Activated CD4-positive, alpha-beta T cell treated with anti-CD3 and anti-CD28 coated beads, Interleukin-2, amount 50 U/mL, for 16 hours (primary cell): ENCODE measurements around the gene STK39.
A peak's percentile ranks its signal among the peaks of the same experiment; 100 is the strongest.

Experiments used
- DNase-seq: peaks from one replicate; pipeline ENCODE4 v3.0.0-alpha.2; 2020

The STK39 gene

DNA sequence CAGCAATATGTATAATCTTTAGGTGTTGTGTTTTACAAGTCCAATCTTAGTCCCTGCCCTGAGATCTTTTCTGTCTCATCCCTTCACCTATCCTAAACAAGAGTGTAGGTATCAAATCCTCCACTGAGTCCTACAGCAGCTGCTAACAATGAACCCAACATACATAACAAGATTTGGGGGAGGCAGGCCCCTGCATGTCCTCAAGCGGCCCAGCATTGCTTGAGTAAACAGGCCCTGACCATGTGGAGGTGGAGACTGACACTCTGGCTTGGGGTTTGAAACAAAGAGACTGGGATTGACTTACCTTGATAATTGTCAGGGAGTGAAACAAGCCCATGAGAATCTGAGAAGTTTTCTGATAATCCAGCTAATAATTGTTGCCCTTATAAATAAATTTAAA is 213.4 kb downstream of the STK39 start:
- no peak for DNase-seq

DNA sequence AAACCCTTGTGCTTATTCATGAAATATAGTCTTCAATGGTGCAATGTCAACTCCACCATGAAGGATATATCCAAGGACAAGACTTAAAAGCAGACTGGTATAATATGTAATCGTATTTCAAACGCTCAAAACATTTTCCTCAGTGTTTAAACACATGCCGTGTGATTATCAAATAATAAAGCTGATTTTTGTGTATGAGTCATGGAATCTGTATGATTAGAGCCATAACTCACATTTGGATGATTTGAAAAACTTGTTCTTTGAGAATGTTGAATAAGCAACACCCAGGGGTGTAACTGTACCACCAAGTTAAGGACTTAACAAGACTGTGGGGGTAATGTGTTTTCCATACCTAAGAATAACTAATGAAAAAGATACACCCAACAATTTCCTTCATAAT is 215.3 kb downstream of the STK39 start:
- no peak for DNase-seq

DNA sequence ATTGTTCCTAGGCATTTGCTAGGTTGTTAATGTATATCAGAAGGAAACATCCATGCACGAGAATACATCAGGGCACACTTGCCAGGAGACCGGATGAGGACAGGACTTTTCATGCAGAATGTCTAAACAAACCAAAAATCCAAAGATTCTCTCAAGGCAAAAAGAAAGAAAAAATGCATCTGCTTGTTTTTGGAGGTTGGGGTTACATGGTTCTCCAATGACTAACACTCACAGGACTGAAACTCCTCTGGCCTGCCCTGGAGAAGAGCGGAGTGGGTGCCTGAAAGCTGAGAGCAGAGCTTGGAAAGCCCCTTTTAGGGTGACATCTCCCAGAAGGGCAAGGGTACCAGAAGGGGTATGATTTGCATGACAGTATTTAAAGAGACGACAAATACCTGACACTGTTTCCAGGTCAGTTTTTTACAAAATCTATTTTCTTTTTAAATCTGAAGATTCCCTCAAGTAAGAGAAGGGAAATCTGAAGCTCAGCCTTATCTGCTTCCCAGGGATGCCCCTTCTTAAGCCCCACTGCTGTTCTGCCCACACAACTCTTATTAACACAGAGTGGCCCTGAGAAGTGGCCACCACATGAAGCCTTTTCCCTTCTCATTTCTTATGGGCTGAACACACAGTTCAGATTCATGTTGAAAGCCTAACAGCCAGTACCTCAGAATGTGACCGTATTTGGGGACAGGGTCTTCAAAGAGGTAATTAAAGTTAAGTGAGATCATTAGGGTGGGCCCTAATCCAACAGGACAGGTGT is 216.4 kb downstream of the STK39 start:
- DNase-seq, result peak; percentile 56

DNA sequence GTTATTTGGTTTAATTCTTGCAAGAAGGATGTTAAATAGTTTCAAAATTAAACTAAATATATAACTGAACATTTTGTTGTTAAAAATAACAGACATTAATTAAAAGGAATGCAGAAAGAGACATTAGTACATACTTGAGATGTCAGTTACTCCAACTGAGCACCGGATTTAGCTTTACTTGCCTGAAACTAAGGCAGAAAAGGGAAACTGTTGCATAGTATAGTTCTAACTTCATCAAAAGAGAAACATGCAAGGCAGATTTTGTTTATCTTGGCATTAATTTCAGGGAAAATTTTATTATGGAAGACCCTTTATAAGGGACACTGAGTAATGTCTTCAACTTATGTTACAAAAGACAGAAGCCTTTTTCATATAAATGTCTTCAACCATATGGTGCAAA is 218.3 kb downstream of the STK39 start:
- DNase-seq, result no peak

DNA sequence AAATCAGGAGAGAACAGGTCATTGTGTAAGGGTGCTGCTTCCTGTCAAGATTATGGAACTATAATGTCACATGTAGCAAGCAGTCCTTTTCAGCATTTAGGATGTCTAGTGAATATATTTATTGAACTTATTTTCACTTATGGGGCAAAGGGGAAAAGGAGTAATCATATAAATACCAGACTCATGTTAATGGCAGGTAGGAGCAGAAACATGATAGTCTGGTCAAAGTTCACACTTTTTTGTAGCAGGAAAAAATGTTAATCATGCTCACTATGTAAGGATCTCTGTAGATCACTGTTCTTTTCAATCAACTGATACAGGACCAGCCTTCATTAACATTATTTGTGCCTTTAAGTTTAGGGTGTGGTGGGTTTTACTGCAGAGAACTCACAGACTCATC is 219.0 kb downstream of the STK39 start:
- no peak for DNase-seq

DNA sequence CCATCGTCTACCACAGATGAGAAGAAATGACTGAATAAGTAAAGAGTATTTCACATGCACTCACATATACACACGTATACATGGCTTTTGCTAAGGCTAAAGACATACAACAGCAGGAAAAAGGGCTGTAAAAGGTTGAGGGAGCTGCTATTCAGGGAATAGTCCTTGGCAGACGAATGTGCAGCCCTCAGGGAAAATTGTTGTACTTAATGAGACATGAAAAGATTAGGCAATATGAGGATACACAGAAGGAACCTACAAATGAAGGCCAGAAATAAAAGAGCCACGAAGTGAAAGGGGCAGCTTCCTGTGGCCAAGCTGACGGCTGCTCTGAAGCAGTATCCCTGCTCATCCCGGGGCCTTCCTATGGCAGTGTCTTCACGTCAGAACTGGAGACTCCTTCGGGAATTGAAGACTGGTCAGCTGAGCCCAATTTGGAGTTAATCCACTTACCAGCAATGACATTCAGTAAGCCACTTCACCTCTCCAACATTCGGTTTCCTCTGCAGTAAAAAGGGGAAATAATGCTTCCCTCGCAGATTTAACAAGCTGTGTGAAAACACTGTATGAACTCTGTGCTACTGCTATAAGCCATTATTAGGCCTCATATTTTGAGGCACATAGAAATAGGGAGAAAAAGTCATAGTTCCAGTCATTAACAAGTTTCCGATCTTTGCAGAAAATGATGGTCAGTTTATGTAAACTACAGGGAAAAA is 221.8 kb downstream of the STK39 start:
- DNase-seq, result no peak

DNA sequence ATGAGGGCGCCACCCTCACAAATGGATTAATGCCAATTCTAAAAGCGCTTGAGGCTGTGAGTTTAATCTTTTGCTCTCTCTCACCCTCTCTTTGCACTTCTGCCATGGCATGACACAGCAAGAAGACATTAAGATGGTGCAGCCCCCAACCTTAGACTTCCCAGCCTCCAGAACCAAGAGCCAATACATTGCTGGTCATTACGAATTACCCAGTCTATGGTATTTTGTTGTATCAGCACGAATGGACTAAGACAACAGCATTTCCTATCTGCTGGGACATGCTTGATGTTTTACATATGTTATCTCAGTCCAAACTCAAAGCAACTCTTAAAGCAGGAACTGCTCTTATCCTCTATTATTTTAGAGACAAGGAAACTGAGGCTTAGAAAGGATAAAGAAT is 222.9 kb downstream of the STK39 start:
- no peak for DNase-seq

DNA sequence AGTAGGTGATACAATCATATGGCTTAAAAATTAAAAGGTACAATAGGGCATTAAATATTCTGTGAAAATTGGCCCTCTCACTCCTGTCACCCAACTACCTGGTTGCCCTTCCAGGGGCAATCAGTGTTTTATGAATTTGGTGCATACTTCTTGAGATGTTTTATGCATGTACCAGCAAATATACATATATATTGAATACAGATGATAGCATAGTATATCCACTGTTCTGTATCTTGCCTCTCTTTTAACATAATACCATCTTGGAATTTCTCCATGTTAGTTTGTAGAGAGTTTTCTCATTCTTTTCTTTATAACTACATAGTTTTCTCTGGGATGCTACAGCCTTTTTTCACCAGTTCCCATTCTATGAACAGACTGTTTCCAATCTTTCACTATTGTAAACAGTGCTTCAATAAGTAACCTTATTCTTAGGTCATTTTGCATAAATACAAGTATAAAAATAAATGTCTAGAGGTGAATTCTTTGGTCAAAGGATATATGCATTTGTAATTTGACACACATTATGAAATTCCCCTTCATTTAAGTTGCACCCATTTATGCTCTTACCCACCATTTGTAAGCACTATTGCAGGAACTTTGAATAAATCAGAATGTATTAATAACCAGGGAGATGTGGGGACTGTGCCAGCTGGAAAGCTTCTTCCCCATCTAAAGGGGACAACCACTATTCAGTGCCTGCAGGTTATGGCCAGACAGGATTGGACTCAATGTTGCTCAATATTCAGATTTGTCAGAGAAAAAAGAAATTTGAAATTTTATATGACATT is 225.4 kb downstream of the STK39 start:
- no peak for DNase-seq

DNA sequence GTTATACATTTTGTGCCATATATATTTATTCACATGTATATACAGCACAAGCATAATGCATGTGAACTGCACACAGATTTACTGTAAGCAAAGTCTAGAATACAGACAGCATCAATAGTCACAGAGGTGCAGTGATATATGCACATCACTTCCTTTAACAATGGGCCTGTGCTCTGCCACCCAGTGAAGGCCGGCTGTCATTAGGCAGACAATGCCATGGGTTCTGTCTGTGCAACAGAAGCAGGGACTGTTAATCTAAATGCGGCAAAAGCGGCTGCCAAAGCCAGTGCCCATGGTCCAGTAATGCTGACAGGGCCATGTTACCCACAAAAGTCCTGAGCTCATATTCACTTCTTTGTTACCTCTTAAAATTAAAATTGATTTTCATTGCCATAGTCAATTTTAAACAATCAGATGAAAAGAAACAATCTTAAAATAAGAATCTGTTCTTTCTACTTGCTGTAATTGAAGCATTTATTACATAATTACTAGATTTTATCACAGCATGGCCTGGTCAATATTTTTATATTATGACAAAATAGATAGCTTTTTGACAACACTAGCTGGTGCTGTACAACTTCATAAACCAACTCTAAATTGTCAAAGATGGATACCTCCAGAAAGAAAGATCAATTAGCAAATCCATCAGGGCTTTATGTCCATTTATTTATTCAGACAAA is 232.0 kb downstream of the STK39 start:
- DNase-seq, result no peak

DNA sequence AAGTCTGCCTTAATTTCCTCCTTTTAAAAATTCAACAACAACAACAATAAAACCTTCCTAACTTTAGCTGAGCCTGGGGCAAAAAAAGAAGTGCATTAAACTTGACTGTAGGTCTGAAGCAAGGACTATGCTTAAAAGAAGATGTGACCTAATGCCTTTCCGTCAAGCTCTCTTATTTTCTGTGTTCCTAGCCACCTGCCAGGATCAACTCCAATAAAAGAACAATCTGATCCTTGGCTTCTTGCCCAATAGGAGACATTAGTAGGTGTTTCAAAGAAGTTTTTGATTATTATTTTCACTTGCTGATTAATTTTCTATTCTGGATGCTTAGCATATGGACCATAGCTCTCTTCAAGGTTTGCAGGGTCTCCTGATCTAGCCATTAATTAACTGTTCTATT is 237.5 kb downstream of the STK39 start:
- DNase-seq, result no peak

DNA sequence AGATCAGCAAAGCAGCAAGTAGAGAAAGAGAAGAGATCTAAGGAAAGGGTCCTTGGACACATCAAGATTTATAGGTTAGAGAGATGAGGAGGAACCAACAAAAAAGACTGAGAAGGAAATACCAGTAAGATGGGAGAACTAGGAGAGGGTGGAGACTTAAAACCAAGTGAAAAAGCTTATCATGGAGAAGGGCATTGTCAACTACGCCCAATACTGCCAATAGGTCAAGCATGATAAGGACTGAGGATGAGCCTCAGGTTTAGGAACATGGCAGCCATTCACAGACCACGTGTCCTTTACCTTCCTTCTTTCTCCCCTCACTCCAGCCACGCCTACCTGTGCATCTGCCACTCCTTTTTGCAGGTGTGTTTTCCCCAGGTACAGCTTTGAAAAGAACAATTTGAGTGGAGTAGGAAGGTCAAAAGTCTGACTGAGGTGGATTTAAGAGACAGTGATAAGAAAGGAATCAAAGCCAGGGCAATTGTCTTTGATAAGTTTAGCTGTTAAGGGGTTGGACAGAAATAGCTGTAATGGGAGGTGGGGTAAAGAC is 238.7 kb downstream of the STK39 start:
- no peak for DNase-seq

DNA sequence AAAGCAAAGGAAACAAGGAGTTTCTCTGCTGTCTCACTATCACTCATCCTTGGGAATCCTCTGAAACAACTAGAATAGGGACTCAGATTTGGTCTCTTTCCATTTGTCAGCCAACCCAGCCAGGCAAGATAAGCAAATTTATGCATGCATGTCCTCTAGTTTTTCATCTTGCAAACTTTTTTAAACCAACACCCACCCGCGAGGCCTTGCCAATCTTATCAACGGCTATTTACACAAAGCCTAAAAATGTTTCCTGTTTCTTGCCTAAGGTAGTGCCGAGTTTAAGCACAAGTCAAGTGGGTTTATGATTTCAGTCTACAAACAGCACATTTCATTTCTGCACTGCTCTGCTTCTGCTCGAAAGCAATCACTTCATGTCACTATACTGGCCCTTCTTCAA is 240.9 kb downstream of the STK39 start:
- DNase-seq, result no peak

DNA sequence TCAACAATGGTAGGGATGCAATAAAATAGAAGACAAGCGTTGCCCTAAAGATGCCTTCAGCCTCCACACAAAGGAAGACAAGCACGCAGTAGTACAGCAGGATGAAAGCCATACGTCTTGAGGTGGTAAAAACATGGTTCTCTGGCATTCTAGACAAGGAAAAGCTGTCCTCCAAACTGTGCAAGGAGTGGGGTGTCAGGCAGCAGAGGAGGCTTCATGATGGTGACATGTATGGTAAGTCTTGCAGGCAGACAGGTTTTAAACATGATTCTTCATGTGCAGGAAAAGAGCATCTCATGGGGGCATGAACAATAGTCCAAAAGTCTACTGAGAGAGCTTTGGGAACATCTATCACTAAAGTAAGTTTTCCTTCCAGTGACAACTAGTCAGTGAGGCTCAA is 241.8 kb downstream of the STK39 start:
- DNase-seq, result no peak

DNA sequence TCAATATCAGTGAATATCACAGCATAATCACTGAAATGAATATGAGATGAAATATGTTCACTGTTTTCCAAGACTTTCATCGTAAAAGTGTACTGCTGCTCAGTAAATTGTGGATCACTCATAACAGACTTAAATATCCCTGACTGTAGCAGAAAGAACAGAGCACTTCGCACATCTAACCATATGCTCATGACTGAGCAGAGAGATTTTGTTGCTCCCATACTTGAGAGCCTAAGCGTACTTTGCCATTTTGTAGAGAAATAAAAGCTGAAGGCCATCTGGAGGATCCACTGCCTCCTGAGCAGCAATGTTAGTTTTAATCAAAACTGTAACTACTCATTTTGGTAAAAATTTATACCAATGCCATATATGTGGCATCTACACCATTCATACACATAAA is 243.5 kb downstream of the STK39 start:
- DNase-seq, result no peak

DNA sequence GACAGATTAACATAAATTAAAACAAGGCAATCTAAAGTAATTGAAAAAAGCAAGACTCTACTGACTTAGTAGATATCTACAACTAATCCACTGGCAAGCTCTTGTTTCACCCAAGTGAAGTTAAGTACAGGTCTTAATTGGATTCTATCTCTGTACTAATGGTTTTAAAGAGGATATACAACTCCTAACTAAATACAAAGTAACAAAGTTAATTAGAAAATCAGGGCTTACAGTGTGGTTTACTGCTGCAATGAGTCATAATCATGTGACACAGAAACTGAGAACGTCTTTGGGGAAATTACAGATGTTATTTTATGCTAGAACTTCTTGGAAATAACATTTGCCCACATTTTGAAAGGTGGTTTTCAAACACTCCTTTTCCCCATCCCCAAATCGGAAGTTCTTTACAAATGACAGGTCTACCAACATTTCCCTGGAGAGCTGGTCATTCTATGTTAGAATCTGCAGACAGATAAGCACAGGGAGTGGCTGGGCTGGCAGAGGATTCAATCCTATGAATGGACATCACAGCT is 245.3 kb downstream of the STK39 start:
- DNase-seq, result peak; percentile 66

DNA sequence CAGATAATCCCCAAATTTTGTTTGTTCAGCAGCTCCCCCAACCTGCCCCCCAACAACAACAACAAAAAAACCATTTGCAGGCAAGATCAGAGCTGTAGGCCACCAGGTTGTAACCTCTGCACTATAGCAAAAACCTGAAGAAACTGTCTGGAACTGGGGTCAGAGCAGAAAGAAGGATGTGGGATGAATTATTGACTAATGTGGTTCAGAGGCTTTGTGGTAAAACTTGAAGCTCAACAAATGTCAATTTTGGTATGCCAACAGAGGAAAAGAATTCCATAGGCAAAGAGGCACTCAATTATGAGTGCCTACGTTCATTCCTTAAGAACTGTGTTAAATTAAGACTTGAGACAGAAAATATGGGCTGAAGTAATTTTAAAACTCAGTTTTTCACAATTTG is 255.1 kb downstream of the STK39 start:
- DNase-seq, result no peak

DNA sequence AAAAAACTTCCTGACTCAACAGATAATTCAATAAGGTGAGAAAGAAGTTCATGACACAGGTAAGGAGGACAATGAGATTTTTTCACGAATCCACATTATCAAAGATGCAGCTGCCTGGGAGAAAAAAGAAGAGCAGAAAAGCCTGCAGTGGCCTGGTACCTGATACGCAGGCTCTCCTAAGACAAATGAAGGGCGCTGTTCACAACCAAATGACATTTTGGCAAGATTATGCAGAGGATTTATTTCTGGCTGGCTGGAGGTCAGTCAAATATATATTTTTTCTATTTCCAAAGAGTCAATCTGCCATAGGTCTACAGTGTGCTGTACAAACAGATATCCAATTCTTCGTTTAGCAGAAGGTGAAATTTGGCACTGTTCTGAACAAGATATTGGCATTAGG is 257.3 kb downstream of the STK39 start:
- no peak for DNase-seq

DNA sequence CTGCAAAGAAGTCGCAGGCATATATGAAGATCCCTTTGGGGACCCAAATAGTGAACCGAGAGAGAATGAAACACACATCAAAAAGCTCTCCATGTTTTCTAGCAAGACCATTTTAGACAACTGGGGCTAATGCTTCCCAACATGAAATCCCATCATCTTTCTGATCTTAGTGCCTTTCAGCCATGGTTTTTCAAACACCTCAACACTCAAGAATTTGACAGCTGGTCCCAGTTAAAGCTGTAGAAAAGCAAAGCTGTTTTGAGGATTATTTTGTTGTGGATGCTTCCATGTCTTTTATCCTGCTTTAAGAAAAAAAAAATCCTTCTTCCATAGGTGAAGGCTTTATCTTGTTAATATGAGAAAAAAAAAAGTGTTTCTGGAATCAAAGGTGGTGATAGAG is 259.1 kb downstream of the STK39 start:
- no peak for DNase-seq

DNA sequence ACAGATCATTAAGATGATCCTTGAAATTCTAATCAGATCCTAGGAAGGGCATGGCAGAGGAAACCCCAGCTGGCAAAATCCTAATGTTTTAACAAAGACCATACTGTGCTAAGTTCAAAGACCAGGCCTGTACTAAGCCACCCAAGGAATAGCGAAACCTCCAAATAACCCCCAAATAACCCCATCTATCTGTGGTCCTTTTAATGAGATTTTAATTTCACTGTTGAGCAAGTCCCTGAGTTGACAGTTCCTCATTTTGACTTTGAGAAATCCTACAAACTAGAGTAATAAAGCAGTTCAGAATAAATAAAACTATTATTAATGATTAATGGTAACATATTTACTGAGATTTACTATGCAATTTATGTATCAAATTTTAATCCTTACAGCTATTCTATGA is 259.8 kb downstream of the STK39 start:
- DNase-seq, result no peak

DNA sequence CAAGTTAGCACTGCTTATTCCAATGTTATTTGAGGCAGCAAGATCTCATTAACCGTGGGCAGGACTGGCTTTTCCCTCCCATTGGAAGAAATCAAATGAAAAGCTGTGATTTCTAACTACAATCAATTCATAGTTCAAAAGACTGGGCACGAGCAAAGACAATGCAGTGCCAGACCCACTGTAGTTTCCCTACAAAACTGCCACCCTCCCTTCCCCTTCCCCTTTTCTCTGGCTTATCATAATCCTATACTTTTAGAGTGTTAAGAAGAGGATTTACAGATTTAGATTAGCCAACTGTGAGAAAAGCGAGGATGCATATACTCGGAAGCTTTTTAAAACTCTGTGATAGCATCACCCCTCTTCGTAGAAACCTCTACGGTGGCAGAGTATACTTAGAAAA is 260.4 kb downstream of the STK39 start:
- DNase-seq, result no peak

DNA sequence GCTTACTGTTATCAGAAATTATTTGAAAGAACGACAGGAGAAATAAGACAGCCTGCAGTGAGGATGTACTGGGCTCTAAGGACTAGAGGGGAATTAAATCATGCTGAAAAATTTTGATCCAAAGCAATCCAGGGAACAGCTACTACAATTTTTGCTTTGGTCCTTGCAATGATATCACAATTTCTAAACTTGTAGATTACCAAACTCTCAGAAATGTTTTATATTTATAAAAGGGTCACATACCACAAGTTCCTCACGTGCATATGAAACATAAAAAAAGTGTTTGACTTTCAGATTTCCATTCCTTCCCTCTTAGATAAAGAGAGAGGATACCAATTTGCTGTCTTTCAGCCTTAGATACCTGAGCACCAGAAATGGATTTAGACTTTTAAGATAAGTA is 261.2 kb downstream of the STK39 start:
- DNase-seq, result no peak

DNA sequence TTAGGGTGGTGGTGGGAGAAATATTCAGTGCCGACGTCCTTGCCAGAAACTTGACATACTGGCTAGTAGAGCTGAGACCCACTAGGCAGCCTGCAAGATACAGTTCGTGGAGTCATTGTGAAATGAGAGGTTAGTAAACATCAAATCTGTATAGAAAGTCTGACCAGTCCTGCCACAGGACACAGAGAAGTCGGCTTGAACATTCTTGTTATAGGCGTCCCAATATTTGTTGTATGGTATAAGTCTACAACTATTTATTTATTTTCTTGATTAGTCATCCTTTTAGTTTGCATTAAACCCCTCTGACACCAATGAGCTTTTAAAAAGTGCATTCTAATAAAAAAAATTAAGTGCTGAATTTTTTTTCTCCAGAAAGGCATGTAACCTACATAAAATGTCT is 265.4 kb downstream of the STK39 start:
- DNase-seq, result no peak

DNA sequence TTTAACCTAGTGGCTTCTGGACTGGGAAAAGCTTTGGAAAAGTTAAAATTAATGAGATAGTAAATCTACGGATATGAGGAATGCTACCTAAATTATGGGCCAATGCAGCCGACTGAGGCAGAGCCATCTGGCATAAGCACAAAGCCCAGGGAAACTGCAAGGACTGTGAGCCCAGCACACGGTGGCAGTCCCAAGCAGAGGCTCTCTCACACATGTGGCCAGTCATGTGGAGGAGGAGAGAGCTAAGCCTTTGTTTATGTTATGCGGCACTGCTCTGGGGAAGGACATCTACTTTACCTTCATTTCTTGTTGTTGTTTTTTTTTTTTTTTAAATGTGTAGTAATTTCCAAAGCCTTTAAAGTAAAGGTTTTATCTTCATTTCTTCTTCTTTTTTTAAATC is 267.0 kb downstream of the STK39 start:
- no peak for DNase-seq
